Tongue (tissue), 2 donors: Measurements from ENCODE around the gene DNM1. TPM values are rescaled to one million over a fixed set of nuclear protein-coding genes. Genes with fewer than 3 reads are reported as not detected.

ENCODE experiments used
- small RNA-seq: library from RNA; depleted of rRNA; stranded (forward); fragments of <200 nt; gene quantifications from one replicate; pipeline ENCODE3, GENCODE V24; 2014; ENCODE audit warnings: low replicate concordance
- total RNA-seq: library from RNA; depleted of rRNA; stranded (reverse); fragments of >200 nt; gene quantifications from one replicate; pipeline ENCODE4 v1.2.3, GENCODE V29; 2014

The DNM1 gene
- total RNA-seq, 1 donor from 2014 or later, result 31.9 TPM

Small RNAs within 50 kb of the gene (small RNA-seq; reads per million reads assigned to genes)
- gene MIR199B, result 1,303 reads per million, percentile 99 among the genes with 10 or more reads in this experiment
- gene MIR3154, result not detected

Other genes with a start within 250 kb of the DNM1 start
- 13.6 TPM for gene EEIG1, start 222.4 kb upstream of the DNM1 start, total RNA-seq
- 9.6 TPM for gene NAIF1, start 136.1 kb upstream of the DNM1 start, total RNA-seq
- 39.2 TPM for gene SLC25A25, start 135.1 kb upstream of the DNM1 start, total RNA-seq
- gene PTGES2, start 75.7 kb upstream of the DNM1 start, total RNA-seq, result 55.2 TPM
- gene LCN2, start 53.9 kb upstream of the DNM1 start, total RNA-seq, result 19.7 TPM
- gene BBLN, start 43.1 kb upstream of the DNM1 start, total RNA-seq, result 34.5 TPM
- 30.1 TPM for gene CIZ1, start 11.8 kb upstream of the DNM1 start, total RNA-seq
- gene GOLGA2, start 72.6 kb downstream of the DNM1 start, total RNA-seq, result 134 TPM
- gene SWI5, start 72.9 kb downstream of the DNM1 start, total RNA-seq, result 14.7 TPM
- 9.6 TPM for gene TRUB2, start 119.1 kb downstream of the DNM1 start, total RNA-seq
- 29.8 TPM for gene COQ4, start 119.5 kb downstream of the DNM1 start, total RNA-seq
- gene SLC27A4, start 137.1 kb downstream of the DNM1 start, total RNA-seq, result 11.5 TPM
- gene URM1, start 168.0 kb downstream of the DNM1 start, total RNA-seq, result 28.8 TPM
- gene CERCAM, start 217.5 kb downstream of the DNM1 start, total RNA-seq, result 63.2 TPM